GM19035 (cell line): ENCODE data around the gene COL19A1.

ENCODE experiments used
- ATAC-seq: cut with Tn5 transposase; IDR thresholded peaks from one replicate; pipeline ENCODE4 v1.9.1; 2021; ENCODE audit not compliant: unreplicated experiment

Gene COL19A1

DNA sequence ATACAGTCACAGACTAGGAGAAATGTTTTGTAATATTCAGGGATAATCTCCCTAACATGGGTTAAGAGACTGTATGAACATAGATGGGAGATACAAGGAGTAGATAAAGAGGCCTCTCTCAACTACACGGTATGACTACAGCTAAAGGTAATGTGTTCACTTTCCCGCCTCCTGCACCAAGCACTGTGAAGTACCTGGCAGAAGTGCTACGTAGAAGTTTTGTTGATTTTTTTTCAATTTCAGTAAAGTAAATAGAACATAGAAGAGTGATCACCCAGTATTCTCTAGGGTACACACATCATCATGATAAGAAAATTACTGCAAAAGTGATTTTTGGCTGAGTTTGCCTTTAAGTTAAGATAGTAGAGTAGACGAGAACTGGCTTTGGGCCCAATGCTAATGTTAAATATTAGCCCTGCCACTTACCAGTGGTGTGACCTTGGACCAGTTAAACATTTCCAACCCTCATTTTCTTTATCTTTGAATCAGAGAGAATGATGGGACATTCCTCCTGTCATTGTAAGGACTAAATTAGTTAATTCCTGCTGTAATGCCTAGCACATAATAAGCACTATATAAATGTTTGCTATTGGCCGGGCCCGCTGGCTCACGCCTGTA lies 253.0 kb downstream of the COL19A1 start:
- ATAC-seq: no peak

DNA sequence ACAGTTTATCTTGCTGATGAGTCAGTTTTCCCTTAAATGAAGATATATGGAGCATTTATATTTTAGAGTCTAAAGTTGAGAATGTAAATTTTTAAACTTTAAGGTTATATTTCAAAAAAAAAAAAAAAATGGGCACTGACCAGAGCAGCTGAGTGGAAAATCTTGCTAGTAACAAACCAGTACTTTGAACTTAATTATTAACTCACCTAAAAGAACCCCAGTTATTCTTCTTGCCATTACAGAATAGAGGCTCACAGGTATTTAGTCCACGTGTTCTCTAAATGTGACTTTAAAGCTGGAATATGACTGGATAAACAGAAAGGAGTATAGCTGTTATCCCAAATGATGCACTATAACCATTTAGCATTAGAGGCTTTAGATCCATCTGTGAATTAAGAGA lies 258.1 kb downstream of the COL19A1 start:
- ATAC-seq: no peak

DNA sequence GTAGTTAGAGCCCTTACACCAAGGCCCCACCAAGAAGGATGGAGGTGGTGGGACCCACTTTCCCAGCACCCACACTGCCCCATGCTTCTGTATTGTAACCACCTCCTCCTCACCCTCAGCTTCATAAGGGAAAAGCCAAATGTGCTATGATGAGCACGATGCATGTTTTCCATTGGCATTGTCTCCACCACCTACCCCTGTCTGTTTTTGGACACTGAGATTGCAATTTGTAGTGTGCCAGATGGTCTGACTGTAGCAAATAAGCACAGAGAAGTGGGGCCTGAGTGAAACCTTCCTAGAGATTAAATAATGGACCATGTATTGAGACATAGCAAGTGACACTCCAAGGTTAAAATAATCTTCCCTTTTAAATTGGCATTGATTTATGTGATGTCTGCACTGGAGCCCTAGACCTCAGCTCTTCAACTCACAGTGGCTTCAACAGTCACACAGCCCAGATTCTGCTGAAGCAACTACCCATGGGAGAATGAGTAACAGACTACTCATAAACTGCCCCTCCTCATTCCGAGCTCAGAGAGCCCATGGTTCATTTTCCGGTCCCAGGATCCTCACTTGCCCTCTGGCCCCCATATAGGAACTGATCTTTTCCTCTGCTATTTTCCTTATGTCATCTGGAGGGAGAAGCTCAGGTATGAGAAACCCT lies 258.7 kb downstream of the COL19A1 start:
- ATAC-seq: no peak

DNA sequence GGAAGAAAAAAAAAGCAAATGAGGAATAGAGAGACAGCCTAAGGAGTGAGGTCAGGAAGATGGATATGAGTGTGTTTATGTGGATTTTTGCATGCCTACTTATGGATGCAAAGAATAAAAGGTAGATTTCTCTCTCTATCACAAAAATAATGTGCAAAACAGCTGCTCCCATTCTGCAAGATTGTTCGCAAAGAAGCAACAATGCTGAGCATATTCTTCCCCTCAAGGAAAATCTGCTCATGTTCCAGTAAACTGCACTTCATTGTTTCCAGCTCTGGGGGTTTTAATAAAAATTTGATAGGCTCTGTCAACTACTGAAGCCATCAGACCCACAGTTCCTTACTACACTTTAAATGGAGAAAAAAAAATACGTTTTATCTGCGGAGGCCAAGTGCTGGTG lies 259.2 kb downstream of the COL19A1 start:
- no peak for ATAC-seq

DNA sequence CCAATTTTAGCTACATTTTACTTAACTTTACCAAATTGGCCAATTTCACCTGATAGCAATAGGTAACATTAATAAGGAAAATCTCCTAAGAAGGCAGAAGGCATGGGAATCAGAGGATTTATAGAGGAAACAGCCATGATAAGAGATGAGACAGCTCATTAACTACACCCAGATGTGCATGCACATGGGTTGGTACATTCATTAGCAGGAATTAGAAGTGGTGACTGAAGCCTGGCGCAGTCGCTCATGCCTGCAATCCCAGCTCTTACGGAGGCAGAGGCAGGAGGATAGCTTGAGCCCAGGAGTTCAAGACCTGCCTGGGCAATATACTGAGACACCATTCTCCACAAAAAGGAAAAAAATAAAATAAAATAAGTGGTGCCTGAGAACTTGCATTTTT lies 263.0 kb downstream of the COL19A1 start:
- no peak for ATAC-seq

DNA sequence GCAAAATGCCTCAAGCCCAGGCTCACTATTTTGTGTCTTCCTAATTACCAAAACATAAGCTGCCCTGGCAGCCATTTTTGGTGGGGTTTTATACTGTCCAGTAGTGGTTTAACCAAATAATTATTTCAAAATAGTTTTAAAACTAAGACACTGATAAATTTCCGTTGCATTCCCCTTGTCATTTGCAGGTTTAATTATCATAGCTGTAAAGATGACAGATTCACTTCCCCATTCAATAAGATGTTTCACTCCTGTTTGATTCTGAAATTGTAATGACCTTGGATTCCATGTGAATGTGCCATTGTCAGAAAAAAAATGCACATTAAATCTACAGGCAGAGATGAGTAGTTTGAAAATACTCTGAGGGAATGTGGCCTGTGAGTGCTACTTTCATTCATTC lies 264.5 kb downstream of the COL19A1 start:
- ATAC-seq: peak; percentile 4

DNA sequence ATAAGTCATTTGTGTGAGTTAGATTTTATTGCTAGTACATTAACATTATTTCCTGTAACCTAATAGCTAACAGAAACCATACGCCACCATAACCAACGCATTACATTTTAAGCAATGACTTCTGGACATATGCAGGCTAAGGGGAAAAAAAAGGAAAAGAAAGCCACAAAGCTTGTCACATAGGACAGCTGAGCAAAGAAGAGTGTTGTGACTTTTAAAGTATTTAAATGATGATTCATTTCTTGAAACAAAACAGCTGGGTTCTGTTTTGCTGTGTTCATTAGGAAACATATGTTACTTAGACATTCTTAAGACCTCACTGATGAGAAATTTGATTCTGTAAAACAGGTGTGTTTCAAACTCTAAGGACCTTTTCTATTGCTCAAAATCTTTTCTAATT lies 265.2 kb downstream of the COL19A1 start:
- ATAC-seq: peak; percentile 94

DNA sequence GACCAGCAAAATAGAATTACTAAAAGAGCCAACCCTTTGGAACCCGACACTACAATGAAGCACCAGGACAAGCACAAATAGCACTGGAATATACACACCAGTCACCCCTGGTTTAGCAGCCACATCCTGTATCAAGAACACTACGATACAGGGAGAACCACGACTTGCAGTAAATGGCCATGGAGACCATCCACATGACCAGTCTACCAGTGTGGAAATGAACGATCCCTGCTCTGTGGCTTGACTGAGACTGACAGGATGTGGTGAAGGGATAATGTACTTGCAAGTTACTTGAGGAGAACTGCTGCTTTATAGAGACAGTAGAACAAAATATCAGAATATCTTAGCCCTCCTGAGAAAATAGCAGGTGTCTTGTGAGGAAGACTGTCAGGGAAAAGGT lies 266.9 kb downstream of the COL19A1 start:
- ATAC-seq: no peak

DNA sequence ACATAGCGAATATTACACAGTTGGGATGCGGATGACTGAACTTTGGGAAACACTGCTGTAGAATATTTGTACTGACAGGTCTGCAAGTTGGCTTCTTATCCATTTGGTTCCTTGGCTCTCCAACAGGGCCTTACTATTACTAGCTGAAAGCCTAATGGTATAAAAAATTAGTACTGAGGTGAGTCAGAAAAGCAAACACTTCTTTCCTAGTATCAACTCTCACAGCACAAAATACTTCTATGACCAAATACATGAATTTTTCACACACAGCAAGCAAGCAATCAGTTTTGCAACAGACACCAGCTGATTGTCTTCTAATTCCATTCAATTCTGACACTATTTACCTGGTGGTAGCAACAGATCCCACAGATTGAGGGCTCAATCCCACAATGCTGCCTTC lies 268.2 kb downstream of the COL19A1 start:
- no peak for ATAC-seq

DNA sequence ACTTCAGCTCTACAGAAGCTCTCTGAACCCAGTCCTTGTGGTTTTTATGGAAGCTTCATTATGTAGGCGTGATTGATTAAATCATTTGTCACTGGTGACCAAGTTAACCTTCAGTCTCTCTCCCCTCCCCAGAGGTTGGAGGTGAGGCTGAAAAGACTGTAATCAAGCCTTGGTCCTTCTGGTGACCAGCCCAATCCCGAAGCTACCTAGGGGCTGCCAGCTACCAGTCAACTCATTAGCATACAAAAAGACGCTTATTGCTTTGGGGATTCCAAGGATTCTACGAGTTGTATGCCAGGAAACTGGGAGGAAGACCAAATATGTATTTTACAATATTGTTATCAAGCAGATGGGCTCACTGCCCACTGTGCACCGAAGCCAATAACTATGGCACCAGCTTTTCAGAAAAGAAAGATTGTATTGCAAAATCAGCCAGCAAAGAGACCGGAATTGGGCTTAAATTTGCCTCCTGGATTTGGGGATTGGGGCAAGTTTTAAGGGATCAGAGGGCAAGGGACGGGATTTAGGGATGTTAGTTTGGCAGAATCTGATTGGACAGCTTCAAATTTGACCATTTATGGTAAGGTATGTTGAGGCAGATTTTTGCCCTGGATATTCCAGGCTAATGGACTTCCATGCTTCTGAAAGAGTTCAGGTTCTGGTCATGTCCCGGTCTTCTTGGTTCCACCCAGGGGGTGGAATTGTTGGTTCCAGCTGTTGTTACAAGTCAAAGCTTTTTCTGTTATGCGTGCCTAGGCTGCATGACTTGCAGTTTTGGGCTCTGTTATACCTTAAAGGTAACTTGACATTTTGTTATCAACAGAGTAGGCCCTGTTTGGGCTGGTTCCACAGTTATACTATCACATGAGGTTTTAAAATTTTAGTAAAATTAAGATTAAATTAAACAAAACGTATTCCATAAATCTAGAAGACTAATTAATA lies 269.1 kb downstream of the COL19A1 start:
- no peak for ATAC-seq

DNA sequence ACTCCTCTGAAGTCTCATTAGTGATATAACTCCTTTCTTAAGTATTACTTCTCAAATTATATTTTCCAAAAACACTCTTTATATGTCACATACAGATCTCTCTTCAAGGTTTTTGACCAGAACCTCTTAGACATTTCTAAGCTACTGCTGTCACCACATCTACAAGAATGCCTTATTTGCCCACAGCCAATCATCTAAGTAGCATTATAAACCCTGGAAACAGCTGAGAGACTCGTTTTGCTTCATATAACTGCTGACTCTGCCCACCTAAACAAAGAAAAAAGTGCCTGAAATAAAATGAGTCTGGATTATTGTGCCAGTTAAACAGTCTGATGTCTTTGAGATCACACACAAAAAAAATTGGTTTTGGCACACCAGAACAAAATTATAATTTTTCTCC lies 270.6 kb downstream of the COL19A1 start:
- ATAC-seq: no peak

DNA sequence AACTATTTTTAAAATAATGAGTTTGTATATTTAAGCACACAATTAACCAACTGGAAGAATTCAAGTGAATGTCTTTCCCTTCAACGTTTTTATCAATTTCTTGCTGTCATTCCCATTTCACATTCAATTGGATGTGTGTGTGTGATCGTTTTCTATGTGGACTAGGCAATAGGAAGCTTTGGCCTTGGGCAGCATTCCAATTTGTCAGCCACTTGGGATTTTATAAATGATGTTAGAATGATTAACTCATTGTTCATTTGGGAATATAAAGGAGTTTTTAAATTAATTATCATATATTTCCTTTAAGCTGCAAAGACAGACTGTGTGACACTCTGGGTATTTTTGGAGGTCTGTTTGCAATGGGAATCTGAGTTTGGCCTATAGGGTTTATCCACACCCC lies 274.1 kb downstream of the COL19A1 start:
- no peak for ATAC-seq

DNA sequence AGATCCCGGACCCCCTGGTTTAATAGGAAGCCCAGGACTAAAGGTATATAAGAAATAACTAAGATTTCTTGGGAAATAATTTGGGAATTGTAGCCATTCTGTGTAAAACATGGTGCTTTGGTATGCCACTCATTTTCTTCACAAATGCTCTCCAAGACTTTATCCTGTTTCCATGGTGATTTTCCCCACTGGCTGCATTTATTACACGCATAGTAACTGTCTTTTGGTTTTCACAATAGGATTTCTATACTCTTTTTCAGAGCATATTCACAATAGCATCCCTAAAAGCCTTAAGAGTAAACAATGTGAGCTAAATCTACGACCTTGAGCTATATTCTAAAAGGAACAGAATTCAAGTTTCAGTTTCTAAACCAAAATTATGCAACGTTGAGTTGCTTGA lies 275.7 kb downstream of the COL19A1 start:
- no peak for ATAC-seq

DNA sequence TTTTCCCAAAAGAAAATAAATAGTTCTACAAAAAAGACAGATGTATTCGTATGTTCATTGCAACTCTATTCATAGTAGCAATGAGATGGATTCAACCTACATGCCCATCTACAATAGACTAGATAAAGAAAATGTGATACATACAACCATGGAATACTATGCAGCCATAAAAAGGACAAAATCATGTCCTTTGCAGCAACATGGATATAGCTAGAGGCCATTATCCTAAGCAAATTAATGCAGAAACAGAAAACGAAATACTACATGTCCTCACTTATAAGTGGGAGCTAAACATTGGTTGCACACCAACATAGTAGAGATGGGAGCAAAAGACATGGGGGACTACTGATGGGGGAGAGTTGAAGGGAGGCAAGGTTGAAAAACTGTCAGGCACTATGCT lies 278.8 kb downstream of the COL19A1 start:
- ATAC-seq: no peak

DNA sequence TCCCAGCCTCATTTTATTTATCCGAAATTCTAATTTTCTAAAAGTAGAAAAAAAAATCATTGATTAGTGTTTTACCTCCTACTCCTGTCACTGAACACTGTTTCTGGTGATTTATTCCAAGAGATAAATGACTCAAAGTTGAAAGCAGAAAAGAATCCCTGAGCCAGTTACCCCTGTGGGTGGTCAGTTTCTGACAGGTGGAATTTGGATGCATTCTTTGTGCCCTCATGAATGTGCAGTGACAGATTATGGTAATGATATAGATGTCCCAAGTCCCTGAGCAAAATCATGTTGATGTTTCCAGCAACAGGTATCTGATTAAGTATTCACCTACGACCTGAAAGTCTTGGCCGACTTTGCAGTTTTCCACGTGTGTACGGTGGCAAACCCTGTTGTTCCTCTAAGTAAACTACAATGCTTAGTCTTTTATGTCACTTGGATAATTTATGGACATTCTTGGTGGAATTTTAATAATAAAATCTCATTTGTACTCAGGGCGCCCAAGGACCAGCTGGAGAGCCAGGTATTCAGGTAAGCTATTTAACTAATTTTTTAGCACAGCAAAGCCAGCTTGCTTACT lies 282.9 kb downstream of the COL19A1 start:
- ATAC-seq: no peak

DNA sequence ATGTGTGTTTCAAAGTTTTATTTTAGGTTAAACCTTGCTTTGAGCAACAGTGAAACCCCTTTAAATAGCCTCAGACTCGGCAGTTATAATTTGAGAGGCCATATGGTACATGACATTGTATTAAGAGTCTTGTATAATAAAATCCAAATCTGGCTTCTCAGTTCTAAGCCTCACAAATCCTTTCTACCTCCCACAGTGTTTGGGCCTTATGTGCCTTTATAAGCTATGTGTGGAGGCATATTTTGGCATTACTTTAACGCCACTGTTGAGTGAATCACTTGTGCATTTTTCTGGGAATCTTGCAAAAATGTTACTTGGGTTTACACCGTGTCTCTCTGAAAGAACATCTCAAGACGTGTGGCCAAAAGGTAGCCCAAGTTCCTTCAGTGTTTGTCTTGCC lies 284.2 kb downstream of the COL19A1 start:
- no peak for ATAC-seq

DNA sequence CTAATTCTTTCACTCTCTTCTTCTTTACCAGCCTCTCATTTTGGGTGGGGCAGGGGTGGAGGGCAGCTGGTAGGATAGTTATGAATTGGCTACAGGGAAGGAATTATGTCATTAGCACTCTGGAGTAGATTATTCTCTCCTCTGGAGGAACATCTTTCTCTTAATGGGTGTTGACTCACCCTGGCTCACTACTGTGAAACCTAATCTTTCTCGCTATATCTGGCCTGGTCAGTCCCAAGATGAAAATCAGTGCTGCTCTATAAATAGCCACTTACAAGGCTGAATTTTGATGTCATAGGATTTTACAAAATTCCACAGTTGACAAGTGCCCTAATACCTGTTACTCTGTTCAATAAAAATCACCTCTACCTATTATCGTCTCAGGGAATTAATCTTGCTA lies 285.3 kb downstream of the COL19A1 start:
- ATAC-seq: no peak

DNA sequence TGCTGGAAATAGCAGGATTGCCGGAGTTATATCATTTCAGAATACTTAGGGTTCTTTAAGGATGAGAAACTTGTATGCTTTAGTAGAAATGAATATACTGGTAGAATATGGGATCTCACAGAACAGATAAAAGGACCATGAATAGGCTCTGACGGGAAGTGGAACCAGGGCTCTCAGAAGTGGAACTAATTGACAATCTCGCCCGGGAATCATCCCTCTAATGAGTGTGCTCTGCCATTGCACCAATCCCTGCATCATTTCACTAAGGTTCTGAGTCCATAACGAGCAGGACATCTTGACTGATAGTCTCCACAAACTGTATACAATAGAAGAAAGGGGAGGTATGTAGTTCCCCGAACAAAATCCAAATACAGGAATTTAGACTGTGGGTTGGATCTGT lies 286.4 kb downstream of the COL19A1 start:
- no peak for ATAC-seq

DNA sequence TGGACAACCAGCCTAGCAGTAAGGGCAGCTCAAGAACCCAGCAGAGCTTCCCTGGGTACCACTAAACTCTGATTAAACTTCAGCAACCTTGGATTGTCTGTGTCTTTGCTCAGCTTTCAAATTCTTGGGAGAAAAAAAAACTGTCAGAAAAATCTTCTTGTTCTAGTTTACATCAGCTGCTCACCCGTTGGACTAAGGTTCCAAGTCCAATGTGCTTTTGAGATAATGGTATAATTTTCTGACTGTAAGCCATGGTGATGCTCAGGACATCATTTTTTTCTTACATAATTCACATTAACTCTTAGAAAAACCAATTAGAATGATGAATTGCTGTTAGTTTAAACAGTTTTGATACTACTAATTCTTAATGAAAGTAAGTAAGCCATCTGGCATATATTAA lies 290.7 kb downstream of the COL19A1 start:
- no peak for ATAC-seq

DNA sequence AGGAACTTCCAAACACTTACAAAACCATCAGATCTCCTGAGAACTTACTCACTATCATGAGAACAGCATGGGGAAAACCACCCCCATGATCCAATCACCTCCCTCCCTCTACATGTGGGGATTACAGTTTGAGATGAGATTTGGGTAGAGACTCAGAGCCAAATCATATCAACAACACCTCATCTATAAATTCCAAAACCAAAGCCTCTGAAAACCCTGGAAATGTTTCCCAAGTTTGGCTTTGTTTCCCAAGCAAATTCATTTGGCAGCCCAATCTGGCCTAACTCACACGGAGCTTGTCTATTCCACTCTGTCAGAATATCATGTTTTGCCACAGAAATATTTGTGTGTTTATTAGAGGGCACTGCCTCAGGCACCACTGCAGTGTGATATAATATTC lies 293.9 kb downstream of the COL19A1 start:
- ATAC-seq: no peak

DNA sequence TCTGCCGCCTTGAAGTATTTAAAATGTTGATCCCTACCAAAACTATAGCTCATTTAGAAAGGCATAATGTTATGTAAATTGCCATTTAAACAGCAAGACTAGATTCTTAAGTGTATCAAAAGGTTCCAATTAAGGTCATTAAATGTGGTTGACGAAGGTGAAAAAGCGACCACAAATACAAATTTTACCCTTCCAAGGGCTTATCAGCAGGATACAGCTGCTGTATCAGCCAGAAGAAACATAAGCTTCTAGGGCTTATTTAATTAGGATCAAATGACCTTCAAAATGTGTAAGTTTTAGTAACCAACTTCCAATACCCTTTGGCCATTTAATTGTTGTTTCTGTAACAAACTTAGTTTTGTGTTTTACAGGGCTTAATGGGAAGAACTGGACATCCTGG lies 296.6 kb downstream of the COL19A1 start:
- ATAC-seq: no peak

DNA sequence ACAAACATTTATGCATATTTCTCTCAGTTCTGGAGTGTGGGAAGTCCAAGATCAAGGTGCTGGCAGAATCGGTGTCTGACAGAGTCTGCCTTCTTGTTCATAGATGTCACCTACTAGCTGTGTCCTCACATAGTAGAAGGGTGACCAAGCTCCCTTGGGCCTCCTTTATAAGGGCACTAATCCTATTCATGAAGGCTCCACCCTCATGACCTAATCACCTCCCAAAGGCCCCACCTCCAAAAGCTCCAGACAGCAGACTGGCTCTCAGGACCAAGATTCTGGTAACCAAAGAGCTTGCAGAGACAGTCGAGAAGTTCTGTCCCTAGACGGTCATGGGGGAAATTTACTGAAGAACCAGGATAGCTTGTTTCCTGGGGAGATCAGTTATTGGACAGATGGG lies 297.4 kb downstream of the COL19A1 start:
- ATAC-seq: no peak
